Measurements from ENCODE around the gene MIGA1. TPM values are rescaled to one million over a fixed set of nuclear protein-coding genes. Genes with fewer than 3 reads are reported as not detected.

The MIGA1 gene
- total and polyA plus RNA-seq, 9 of the 15 experiments (the other 6 are each of a cell fraction or from before 2014, with no cell fraction given) = 1.6 to 5.1 (median 2.9) TPM

DNA sequence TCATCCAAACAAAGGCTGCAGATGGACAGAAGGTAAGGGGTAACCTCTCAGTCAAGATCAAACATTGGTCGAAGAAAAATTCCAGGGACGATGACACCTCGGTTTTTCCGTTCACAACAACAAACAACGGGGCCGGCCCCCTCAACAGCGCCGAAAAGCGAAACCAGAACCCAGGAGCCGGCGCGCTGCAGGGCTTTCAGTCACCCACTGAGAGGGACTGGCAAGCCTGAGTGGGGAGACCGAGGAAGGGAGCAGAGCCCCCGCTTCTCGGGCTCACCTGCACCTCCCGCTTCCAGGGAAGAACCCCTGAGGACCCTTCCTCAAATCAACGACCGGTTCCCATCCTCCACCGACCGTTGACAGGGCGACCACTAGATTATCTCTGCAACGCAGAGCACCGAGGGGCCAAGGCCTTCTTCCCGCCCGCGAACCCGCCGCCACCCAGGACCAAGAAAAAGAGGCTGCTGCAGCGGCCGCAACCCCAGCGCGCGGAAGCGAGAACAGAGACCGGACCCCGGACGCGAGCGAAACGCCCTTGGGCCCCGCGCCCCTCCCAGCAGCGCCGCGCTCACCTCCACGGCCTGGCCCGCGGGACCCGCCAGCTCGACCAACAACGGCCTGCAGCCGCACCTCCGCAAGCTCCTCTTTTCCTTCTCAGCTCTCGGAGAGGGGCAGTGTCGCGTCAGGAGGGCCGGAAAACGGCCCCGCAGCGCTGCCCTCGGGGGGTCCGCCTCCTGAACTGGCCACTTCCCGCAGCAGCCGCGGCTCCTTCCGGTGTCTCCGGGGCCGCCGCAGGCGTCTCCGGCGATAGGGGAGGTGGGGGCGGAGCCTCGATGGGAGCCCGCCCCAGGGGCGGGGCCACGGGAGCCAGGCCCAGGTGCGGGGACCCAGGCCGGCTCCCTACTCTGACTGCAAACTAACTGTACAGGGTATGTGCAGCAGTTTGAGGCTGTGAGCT is 20.1 kb upstream of the MIGA1 start, which contains the start of gene USP33 (continued):
- TF ChIP-seq ZNF583 (CRISPR knock-in tag; IDR thresholded peaks at IDR 0.05) = no peak
- peak; percentile 95 for TF ChIP-seq RBFOX2 (IDR thresholded peaks at IDR 0.05; ENCODE audit: low read depth, low read length)
- peak; percentile 72; the same call in 1 of the 2 replicates for TF ChIP-seq ZBTB1 (CRISPR knock-in tag; IDR thresholded peaks at IDR 0.05; ENCODE audit: borderline replicate concordance, low read depth)
- TF ChIP-seq TCF3 (CRISPR knock-in tag; IDR thresholded peaks at IDR 0.05) = 0 out of 2 replicates have a peak, but pooled peaks have one; percentile 39
- TF ChIP-seq SMARCA4 (IDR thresholded peaks at IDR 0.05) = 0 out of 2 replicates have a peak, but pooled peaks have one; percentile 34
- TF ChIP-seq PML (IDR thresholded peaks at IDR 0.05; ENCODE audit: low read length) = peak; percentile 64; the same call in 1 of the 2 replicates
- peak; percentile 85 for TF ChIP-seq ETV1 (tag; conservative IDR thresholded peaks at IDR 0.05; ENCODE audit: low read depth)
- TF ChIP-seq, protein P1, sequence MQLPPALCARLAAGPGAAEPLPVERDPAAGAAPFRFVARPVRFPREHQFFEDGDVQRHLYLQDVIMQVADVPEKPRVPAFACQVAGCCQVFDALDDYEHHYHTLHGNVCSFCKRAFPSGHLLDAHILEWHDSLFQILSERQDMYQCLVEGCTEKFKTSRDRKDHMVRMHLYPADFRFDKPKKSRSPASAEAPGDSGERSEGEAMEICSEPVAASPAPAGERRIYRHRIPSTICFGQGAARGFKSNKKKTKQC (CRISPR knock-in tag; IDR thresholded peaks at IDR 0.05) = peak; percentile 80; the same call in 1 of the 2 replicates
- TF ChIP-seq, protein P2, sequence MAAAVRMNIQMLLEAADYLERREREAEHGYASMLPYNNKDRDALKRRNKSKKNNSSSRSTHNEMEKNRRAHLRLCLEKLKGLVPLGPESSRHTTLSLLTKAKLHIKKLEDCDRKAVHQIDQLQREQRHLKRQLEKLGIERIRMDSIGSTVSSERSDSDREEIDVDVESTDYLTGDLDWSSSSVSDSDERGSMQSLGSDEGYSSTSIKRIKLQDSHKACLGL (CRISPR knock-in tag; IDR thresholded peaks at IDR 0.05; ENCODE audit: borderline replicate concordance, poor library complexity, severe bottlenecking) = no peak
- TF ChIP-seq TEAD4 (IDR thresholded peaks at IDR 0.05; ENCODE audit: low read length) = peak; percentile 61
- no peak for TF ChIP-seq TEAD4 (CRISPR knock-in tag; IDR thresholded peaks at IDR 0.05; ENCODE audit: borderline replicate concordance)
- peak; percentile 20; the same call in 1 of the 2 replicates for TF ChIP-seq JUND (IDR thresholded peaks at IDR 0.05; ENCODE audit: borderline replicate concordance, low read depth, low read length)
- no peak for TF ChIP-seq JUND (tag; IDR thresholded peaks at IDR 0.05; ENCODE audit: borderline replicate concordance, low read depth, low read length)
- TF ChIP-seq MYC (IDR thresholded peaks at IDR 0.05; ENCODE audit: low read depth, low read length) = 0 out of 2 replicates have a peak, but pooled peaks have one; percentile 12
- no peak; the same call in 1 of the 2 replicates for TF ChIP-seq MYC (CRISPR knock-in tag; IDR thresholded peaks at IDR 0.05; ENCODE audit: borderline replicate concordance, low read depth)
- peak; percentile 71 for TF ChIP-seq ELF2 (CRISPR knock-in tag; IDR thresholded peaks at IDR 0.05)
- TF ChIP-seq RBM14 (IDR thresholded peaks at IDR 0.05; ENCODE audit: borderline replicate concordance, insufficient read depth, low read depth, low read length) = 0 out of 2 replicates have a peak, but pooled peaks have one; percentile 57
- TF ChIP-seq CXXC5 (CRISPR knock-in tag; IDR thresholded peaks at IDR 0.05) = peak; percentile 87
- peak; percentile 60 for TF ChIP-seq HCFC1 (IDR thresholded peaks at IDR 0.05; ENCODE audit: low read depth, low read length)
- TF ChIP-seq, protein P3, sequence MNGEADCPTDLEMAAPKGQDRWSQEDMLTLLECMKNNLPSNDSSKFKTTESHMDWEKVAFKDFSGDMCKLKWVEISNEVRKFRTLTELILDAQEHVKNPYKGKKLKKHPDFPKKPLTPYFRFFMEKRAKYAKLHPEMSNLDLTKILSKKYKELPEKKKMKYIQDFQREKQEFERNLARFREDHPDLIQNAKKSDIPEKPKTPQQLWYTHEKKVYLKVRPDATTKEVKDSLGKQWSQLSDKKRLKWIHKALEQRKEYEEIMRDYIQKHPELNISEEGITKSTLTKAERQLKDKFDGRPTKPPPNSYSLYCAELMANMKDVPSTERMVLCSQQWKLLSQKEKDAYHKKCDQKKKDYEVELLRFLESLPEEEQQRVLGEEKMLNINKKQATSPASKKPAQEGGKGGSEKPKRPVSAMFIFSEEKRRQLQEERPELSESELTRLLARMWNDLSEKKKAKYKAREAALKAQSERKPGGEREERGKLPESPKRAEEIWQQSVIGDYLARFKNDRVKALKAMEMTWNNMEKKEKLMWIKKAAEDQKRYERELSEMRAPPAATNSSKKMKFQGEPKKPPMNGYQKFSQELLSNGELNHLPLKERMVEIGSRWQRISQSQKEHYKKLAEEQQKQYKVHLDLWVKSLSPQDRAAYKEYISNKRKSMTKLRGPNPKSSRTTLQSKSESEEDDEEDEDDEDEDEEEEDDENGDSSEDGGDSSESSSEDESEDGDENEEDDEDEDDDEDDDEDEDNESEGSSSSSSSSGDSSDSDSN (IDR thresholded peaks at IDR 0.05; ENCODE audit: borderline replicate concordance in 1 of 2, low read depth in 2 of 2, low read length in 2 of 2) = peak; percentile 31 to 39; a peak in 1 of 4 replicates
- TF ChIP-seq, protein P4, sequence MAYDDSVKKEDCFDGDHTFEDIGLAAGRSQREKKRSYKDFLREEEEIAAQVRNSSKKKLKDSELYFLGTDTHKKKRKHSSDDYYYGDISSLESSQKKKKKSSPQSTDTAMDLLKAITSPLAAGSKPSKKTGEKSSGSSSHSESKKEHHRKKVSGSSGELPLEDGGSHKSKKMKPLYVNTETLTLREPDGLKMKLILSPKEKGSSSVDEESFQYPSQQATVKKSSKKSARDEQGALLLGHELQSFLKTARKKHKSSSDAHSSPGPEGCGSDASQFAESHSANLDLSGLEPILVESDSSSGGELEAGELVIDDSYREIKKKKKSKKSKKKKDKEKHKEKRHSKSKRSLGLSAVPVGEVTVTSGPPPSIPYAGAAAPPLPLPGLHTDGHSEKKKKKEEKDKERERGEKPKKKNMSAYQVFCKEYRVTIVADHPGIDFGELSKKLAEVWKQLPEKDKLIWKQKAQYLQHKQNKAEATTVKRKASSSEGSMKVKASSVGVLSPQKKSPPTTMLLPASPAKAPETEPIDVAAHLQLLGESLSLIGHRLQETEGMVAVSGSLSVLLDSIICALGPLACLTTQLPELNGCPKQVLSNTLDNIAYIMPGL (CRISPR knock-in tag; IDR thresholded peaks at IDR 0.05) = peak; percentile 64; the same call in 1 of the 2 replicates

All from K562 (cell line).